Erythroblast (primary cell): Measurements from ENCODE around the gene SDR42E2.

ENCODE experiments used
- GATA1 ChIP-seq: IDR thresholded peaks from 2 replicates; pipeline ENCODE4 v1.6.1; 2011; ENCODE audit warnings: low read depth, mild to moderate bottlenecking, control low read depth, low read length, moderate library complexity
- POLR2A ChIP-seq: IDR thresholded peaks from 2 replicates; pipeline ENCODE4 v1.6.1; 2011; ENCODE audit warnings: mild to moderate bottlenecking, low read length

GRCh38 chr16:22144520-22144919 is 17.8 kb upstream of the SDR42E2 start:
- TF ChIP-seq POLR2A (no peak), GATA1 (no peak)
